ENCODE results near the gene CHRNA9. TPM values are rescaled to one million over a fixed set of nuclear protein-coding genes. Genes with fewer than 3 reads are reported as not detected.
"Not testable (repeated sequence)": the region's sequence is repeated elsewhere in the genome, so short reads cannot be mapped to it uniquely, and the experiment has no call there.

The CHRNA9 gene
- total RNA-seq, 1 experiment from 2014 or later: 2.0 TPM

GRCh38 chr4:40289366-40290188 lies 45.6 kb upstream of the CHRNA9 start:
- no peaks in the 10 kb centered on the region for H3K36me3 Mint-ChIP-seq (ENCODE audit: insufficient read depth, unreplicated experiment)
- no TSS peak for BruUV-seq (replicated peaks)
- ChIA-PET CTCF (interaction anchor here (0.8 to 1.1 kb wide), 2 partner anchors 430 to 1785 kb away, joined by 3 read pairs; no protein-coding TSS in a partner anchor), POLR2A (interaction anchor here (1.3 kb wide), 1 partner anchor 27 kb away, joined by 4 read pairs; no protein-coding TSS in a partner anchor)
- intact Hi-C loops (cut with micrococcal nuclease): no loop called here
- H3K27me3 Mint-ChIP-seq (ENCODE audit: insufficient read depth, unreplicated experiment): no peaks in the 10 kb centered on the region
- peaks cover 21% of the 10 kb centered on the region for H3K4me1 Mint-ChIP-seq (ENCODE audit: insufficient read depth, unreplicated experiment)
- H3K9me3 Mint-ChIP-seq (ENCODE audit: unreplicated experiment): peaks cover 4% of the 10 kb centered on the region
- no peak for DNase-seq (ENCODE audit: unreplicated experiment)
- no peak overlapping the region for H3K27ac Mint-ChIP-seq (ENCODE audit: low read depth, unreplicated experiment)
- TF ChIP-seq CTCF (IDR thresholded peaks at IDR 0.05; ENCODE audit: unreplicated experiment): no peak
- H3K4me3 Mint-ChIP-seq (ENCODE audit: unreplicated experiment): no peak overlapping the region

- intact Hi-C loops (cut with micrococcal nuclease); H3K36me3 Mint-ChIP-seq (ENCODE audit: insufficient read depth, unreplicated experiment); BruUV-seq (replicated peaks); H3K9me3 Mint-ChIP-seq (ENCODE audit: unreplicated experiment); H3K27me3 Mint-ChIP-seq (ENCODE audit: insufficient read depth, unreplicated experiment); H3K4me3 Mint-ChIP-seq (ENCODE audit: unreplicated experiment); H3K27ac Mint-ChIP-seq (ENCODE audit: low read depth, unreplicated experiment): not testable (repeated sequence)
- POLR2A ChIA-PET: interaction anchor here (0.5 to 1.3 kb wide), 2 partner anchors 26 to 31 kb away, joined by 3 to 4 read pairs; no protein-coding TSS in a partner anchor
- DNase-seq (ENCODE audit: unreplicated experiment): peak; percentile 22
- CTCF ChIA-PET: interaction anchor here (0.8 kb wide), 1 partner anchor 1784 kb away, joined by 3 read pairs; no protein-coding TSS in a partner anchor
- H3K4me1 Mint-ChIP-seq (ENCODE audit: insufficient read depth, unreplicated experiment): peaks cover 21% of the 10 kb centered on the region
Measured at GRCh38 chr4:40290611-40291186, 44.4 kb upstream of the CHRNA9 start.

GRCh38 chr4:40292313-40292759 lies 42.8 kb upstream of the CHRNA9 start:
- no peak for DNase-seq (ENCODE audit: unreplicated experiment)
- no peak overlapping the region for H3K4me3 Mint-ChIP-seq (ENCODE audit: unreplicated experiment)

GRCh38 chr4:40294339-40294738 lies 40.8 kb upstream of the CHRNA9 start:
- CTCF ChIA-PET: no interaction called here
- no TSS peak for BruUV-seq (replicated peaks)
- POLR2A ChIA-PET: no interaction called here
- Mint-ChIP-seq H3K27me3 (ENCODE audit: insufficient read depth, unreplicated experiment) (no peaks in the 10 kb centered on the region), H3K4me3 (ENCODE audit: unreplicated experiment) (no peak overlapping the region), H3K4me1 (ENCODE audit: insufficient read depth, unreplicated experiment) (peaks cover 28% of the 10 kb centered on the region), H3K36me3 (ENCODE audit: insufficient read depth, unreplicated experiment) (no peaks in the 10 kb centered on the region), H3K27ac (ENCODE audit: low read depth, unreplicated experiment) (no peak overlapping the region), H3K9me3 (ENCODE audit: unreplicated experiment) (peaks cover 4% of the 10 kb centered on the region)
- no peak for TF ChIP-seq CTCF (IDR thresholded peaks at IDR 0.05; ENCODE audit: unreplicated experiment)
- intact Hi-C loops (cut with micrococcal nuclease): no loop called here
- DNase-seq (ENCODE audit: unreplicated experiment): no peak

More at GRCh38 chr4:40292313-40292759, 42.8 kb upstream of the CHRNA9 start:
- no TSS peak for BruUV-seq (replicated peaks)
- POLR2A ChIA-PET: interaction anchor here (0.6 to 1.4 kb wide), 2 partner anchors 9 to 36 kb away, joined by 3 read pairs; no protein-coding TSS in a partner anchor
- Mint-ChIP-seq H3K36me3 (ENCODE audit: insufficient read depth, unreplicated experiment) (no peaks in the 10 kb centered on the region), H3K27me3 (ENCODE audit: insufficient read depth, unreplicated experiment) (no peaks in the 10 kb centered on the region), H3K9me3 (ENCODE audit: unreplicated experiment) (peaks cover 4% of the 10 kb centered on the region), H3K27ac (ENCODE audit: low read depth, unreplicated experiment) (no peak overlapping the region), H3K4me1 (ENCODE audit: insufficient read depth, unreplicated experiment) (peaks cover 24% of the 10 kb centered on the region)
- intact Hi-C loops (cut with micrococcal nuclease): no loop called here
- CTCF ChIA-PET: interaction anchor here (0.5 to 1.4 kb wide), 2 partner anchors 19 to 23 kb away, joined by 5 to 6 read pairs; no protein-coding TSS in a partner anchor
- no peak for TF ChIP-seq CTCF (IDR thresholded peaks at IDR 0.05; ENCODE audit: unreplicated experiment)

GRCh38 chr4:40295030-40295429 lies 40.1 kb upstream of the CHRNA9 start:
- POLR2A ChIA-PET; DNase-seq (ENCODE audit: unreplicated experiment); H3K27me3 Mint-ChIP-seq (ENCODE audit: insufficient read depth, unreplicated experiment); CTCF ChIA-PET; H3K36me3 Mint-ChIP-seq (ENCODE audit: insufficient read depth, unreplicated experiment); H3K4me3 Mint-ChIP-seq (ENCODE audit: unreplicated experiment); H3K9me3 Mint-ChIP-seq (ENCODE audit: unreplicated experiment); intact Hi-C loops (cut with micrococcal nuclease); H3K27ac Mint-ChIP-seq (ENCODE audit: low read depth, unreplicated experiment); BruUV-seq (replicated peaks): not testable (repeated sequence)
- peaks cover 23% of the 10 kb centered on the region for H3K4me1 Mint-ChIP-seq (ENCODE audit: insufficient read depth, unreplicated experiment)

All from MCF 10A (cell line).